ENCODE measurements around the gene TGFA. TPM values are rescaled to one million over a fixed set of nuclear protein-coding genes. Genes with fewer than 3 reads are reported as not detected.

Gene TGFA
- total RNA-seq, 1 donor from 2014 or later, result 9.1 TPM

GRCh38 chr2:70461981-70462876 is 91.4 kb downstream of the TGFA start:
- DNase-seq (no peak), ATAC-seq (no peak)
- H3K27ac ChIP-seq, result no peak overlapping the region

GRCh38 chr2:70461414-70461813 is 92.2 kb downstream of the TGFA start:
- TF ChIP-seq CTCF (IDR thresholded peaks at IDR 0.05), result no peak
- no peak for ATAC-seq
- Histone ChIP-seq H3K4me3 (no peak overlapping the region), H3K27me3 (no peaks in the 10 kb centered on the region), H3K4me1 (no peaks in the 10 kb centered on the region), H3K36me3 (no peaks in the 10 kb centered on the region), H3K9me3 (no peaks in the 10 kb centered on the region), H3K27ac (no peak overlapping the region)
- DNase-seq, result no peak
- intact Hi-C loops (cut with DNase I), result no loop called here

More at GRCh38 chr2:70461981-70462876, 91.4 kb downstream of the TGFA start:
- H3K36me3 ChIP-seq, result no peaks in the 10 kb centered on the region
- no peak for TF ChIP-seq CTCF (IDR thresholded peaks at IDR 0.05)
- H3K9me3 ChIP-seq, result no peaks in the 10 kb centered on the region
- H3K4me1 ChIP-seq, result no peaks in the 10 kb centered on the region
- no peaks in the 10 kb centered on the region for H3K27me3 ChIP-seq
- H3K4me3 ChIP-seq, result no peak overlapping the region
- intact Hi-C loops (cut with DNase I), result no loop called here

GRCh38 chr2:70460333-70460732 is 93.3 kb downstream of the TGFA start:
- no peak for TF ChIP-seq CTCF (IDR thresholded peaks at IDR 0.05)

GRCh38 chr2:70458661-70459060 is 95.0 kb downstream of the TGFA start:
- intact Hi-C loops (cut with DNase I), result no loop called here
- DNase-seq (no peak), ATAC-seq (no peak)
- Histone ChIP-seq H3K36me3 (no peaks in the 10 kb centered on the region), H3K9me3 (no peaks in the 10 kb centered on the region), H3K27ac (no peak overlapping the region), H3K4me3 (no peak overlapping the region), H3K27me3 (no peaks in the 10 kb centered on the region), H3K4me1 (no peaks in the 10 kb centered on the region)
- no peak for TF ChIP-seq CTCF (IDR thresholded peaks at IDR 0.05)

More at GRCh38 chr2:70460333-70460732, 93.3 kb downstream of the TGFA start:
- Histone ChIP-seq H3K9me3 (no peaks in the 10 kb centered on the region), H3K36me3 (no peaks in the 10 kb centered on the region), H3K27ac (no peak overlapping the region), H3K4me3 (no peak overlapping the region), H3K4me1 (no peaks in the 10 kb centered on the region), H3K27me3 (no peaks in the 10 kb centered on the region)
- ATAC-seq (no peak), DNase-seq (no peak)
- intact Hi-C loops (cut with DNase I), result no loop called here

GRCh38 chr2:70456585-70457495 is 96.8 kb downstream of the TGFA start:
- DNase-seq (no peak), ATAC-seq (no peak)
- Histone ChIP-seq H3K27ac (no peak overlapping the region), H3K9me3 (no peaks in the 10 kb centered on the region), H3K27me3 (no peaks in the 10 kb centered on the region), H3K36me3 (no peaks in the 10 kb centered on the region), H3K4me1 (no peaks in the 10 kb centered on the region), H3K4me3 (no peak overlapping the region)
- intact Hi-C loops (cut with DNase I), result no loop called here
- no peak for TF ChIP-seq CTCF (IDR thresholded peaks at IDR 0.05)
